Epithelial cell of esophagus (primary cell): ENCODE data around the gene GCC2.

ENCODE experiments used
- DNase-seq: peaks from one replicate; pipeline ENCODE4 v3.0.0; 2010; ENCODE audit warnings: low read depth
- H3K4me3 ChIP-seq: 2 replicates; pipeline ENCODE4 v1.5.1; 2011; ENCODE audit warnings: mild to moderate bottlenecking, low read length, control low read depth
- CTCF ChIP-seq: IDR thresholded peaks from 2 replicates; pipeline ENCODE4 v1.5.1; 2011; ENCODE audit warnings: low read depth, mild to moderate bottlenecking, low read length, control low read depth, inconsistent platforms; ENCODE audit not compliant: insufficient read depth; ENCODE audit errors: missing control alignments

Gene GCC2

GRCh38 chr2:108441712-108442111 lies 7.3 kb upstream of the GCC2 start:
- H3K4me3 ChIP-seq = no peak overlapping the region
- DNase-seq = no peak
- TF ChIP-seq CTCF = no peak

DNA sequence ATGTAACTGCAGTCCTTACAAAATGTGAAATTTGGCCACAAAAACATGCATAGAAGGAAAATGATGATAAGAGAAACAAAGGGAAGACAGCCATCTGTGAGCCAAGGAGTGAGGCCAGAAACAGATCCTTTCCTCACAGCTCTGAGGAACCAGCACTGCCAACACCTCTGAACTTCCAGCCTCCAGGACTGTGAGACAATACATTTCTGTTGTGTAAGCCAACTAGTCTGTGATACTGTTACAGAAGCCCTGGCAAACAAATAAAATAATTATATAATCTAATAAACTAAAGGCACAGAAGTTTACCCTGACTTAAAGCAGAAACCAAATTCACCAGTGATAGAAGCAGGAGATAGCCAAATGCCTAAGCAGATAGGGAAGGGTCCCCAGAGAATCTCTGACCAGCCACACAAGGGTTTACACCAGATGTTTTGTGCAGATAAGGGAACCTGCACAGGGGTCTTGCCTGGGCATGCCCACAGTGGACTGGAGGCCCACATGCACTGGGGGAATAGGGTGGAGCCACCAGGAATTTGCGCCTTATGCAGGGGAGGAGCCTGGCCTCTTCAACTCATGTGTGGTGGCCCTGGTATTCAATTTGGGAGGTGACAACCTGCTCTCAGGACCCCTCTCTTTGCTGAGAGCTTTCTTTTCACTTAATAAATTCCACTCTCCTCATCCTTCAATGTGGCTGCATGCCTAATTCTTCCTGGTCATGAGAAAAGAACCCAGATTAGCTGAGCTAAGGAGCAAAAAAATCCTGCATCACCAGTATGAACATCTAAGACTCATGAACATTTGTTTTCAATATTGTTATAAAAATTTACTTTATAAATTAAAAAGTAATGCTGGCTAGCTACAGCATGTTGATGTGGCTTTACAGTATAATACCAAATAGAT lies 3.8 kb upstream of the GCC2 start:
- TF ChIP-seq CTCF = no peak
- no peak overlapping the region for H3K4me3 ChIP-seq
- DNase-seq = peak; percentile 57

DNA sequence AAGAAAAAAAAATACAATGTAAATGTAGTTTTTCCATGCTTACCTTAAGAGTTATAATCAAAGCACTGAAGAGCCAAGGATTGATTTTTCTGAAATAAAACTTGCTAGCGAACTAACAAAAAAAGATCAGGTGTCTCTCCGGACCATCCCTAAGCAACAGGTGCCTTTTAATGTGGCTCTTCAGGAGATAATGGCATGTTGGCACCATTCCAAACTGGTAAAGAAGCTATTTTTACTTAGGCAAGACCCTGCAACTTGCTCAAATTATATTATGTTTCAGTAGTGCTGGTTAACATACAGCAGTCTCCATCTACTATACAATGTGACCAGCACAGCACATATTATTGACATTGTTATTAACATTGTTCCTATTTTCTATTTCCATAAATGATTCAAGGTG lies 2.3 kb upstream of the GCC2 start:
- no peak overlapping the region for H3K4me3 ChIP-seq
- no peak for TF ChIP-seq CTCF
- DNase-seq = no peak

- no peak for TF ChIP-seq CTCF
- no peak for DNase-seq
- peak overlapping the region; percentile 63 for H3K4me3 ChIP-seq
Observed at GRCh38 chr2:108447947-108448677, 894 bp upstream of the GCC2 start.

DNA sequence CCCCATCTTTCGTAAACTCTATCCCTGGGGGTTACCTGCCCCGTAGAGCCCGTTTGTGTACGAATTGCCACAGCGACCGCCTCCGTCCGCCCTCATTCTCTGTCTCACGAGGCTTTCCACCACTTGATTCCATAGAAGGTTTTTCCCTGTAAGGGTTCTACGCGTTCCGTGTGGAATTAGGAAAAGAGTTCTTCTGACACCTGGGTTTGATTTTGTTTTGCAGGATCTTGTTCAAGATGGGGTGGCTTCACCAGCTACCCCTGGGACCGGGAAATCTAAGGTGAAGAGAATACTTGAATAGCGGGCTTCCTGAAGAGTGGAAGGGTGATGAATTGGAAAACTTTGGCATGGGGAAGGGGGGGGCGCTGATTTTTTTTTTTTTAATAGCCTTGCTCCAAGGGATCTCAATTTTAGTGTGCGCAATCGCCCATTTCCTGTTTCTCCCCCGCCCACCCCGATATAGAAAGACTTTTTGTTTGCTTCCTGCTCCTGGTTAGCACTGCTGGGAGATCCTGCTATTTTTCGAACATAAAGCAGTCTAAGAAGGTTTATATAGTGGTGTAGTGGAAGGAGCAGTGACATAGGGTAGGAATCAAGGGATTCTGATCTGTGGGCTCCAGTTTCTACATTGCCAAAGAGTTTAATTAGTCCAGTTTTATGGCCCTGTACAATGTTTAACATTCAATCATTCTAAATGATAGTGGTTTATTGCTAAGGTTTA lies 564 bp downstream of the GCC2 start:
- peak overlapping the region; percentile 63 for H3K4me3 ChIP-seq
- peak; percentile 19 for DNase-seq
- TF ChIP-seq CTCF = no peak

DNA sequence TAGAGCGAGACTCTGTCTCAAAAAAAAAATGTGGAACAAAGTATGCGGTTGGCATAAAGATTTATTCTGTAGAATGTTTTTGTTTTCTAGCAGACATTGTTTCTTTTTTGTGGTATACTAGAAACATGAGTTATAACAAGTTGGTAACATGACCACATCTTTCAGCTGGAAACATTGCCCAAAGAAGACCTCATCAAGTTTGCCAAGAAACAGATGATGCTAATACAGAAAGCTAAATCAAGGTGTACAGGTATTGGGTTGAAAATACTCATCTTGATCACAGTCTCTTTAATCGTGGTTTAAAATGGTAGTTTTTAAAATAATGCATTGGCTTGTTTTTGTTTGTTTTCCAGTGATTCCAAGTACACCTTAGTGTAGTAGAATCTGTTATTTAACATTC lies 1.9 kb downstream of the GCC2 start:
- H3K4me3 ChIP-seq = no peak overlapping the region
- no peak for TF ChIP-seq CTCF

More for the DNA sequence above, 1.9 kb downstream of the GCC2 start:
- DNase-seq = no peak
